K562 treated with DMSO at 1 percent for 48 hours (cell line): Measurements from ENCODE around the gene C1QTNF12. TPM values are rescaled to one million over a fixed set of nuclear protein-coding genes. Genes with fewer than 3 reads are reported as not detected.

ENCODE experiments used
- total RNA-seq: library from RNA; unstranded; fragments of 300-600 nt; gene quantifications from 2 replicates; pipeline ENCODE4 v1.2.3, GENCODE V29; 2022; ENCODE audit warnings: low replicate concordance; ENCODE audit errors: extremely low read depth

Gene C1QTNF12, protein sequence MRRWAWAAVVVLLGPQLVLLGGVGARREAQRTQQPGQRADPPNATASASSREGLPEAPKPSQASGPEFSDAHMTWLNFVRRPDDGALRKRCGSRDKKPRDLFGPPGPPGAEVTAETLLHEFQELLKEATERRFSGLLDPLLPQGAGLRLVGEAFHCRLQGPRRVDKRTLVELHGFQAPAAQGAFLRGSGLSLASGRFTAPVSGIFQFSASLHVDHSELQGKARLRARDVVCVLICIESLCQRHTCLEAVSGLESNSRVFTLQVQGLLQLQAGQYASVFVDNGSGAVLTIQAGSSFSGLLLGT
- not detected in 2 replicates for total RNA-seq

DNA sequence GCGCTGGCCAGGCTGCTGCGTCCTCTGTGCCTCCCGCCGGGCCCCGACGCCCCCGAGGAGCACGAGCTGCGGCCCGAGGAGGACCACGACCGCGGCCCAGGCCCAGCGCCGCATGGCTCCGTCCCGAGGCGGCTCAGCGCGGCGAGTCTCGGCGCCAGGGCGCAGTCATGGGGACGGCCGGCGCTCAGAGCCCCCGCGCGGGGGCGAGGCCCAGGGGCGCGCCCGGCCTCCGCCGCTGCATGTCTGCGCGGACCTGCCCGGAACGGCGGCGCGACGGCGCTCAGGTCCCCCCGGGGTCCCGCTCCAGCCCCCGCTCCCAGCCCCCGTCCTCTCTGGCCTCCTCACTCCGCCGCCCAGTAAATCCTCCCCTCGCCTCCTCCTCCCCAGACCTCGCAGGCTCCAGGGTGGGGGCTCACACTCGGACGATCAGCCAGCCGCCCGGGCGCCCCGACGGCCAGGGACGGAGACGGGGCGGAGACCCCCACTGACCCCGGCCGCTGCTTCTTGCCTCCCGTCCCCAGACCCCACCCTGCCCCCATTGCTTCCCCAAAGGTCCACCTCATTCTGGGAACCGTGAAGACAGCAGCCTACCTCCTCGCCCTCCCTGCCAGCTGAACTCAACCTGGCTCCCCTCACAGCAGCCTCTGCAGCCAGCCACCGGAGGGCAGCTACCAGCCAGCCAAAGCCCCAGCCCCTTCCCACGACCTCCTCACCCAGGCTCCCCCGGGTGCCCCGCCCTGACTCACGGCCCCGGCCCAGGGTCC is at the start of gene C1QTNF12:
C1QTNF12 (minus strand) TSS at position 146 of the 764 bp plus-strand sequence; CDS start at position 114, 32 bp downstream.

GRCh38 chr1:1273512-1274298 is 27.2 kb upstream of the C1QTNF12 start, which contains the start of gene UBE2J2:
Gene UBE2J2 (minus strand): TSS chr1:1273854. CDS start chr1:1267992, 5,862 bp downstream.

GRCh38 chr1:1232208-1232795 is 14.2 kb downstream of the C1QTNF12 start, which contains the start of gene B3GALT6:
Gene B3GALT6 (plus strand): TSS chr1:1232237. CDS start chr1:1232279, 42 bp downstream.

GRCh38 chr1:1231400-1232207 is 14.9 kb downstream of the C1QTNF12 start, which contains the start of gene SDF4:
Gene SDF4 (minus strand): TSS chr1:1232001. CDS start chr1:1228772, 3,229 bp downstream.

GRCh38 chr1:1213345-1214265 is 32.9 kb downstream of the C1QTNF12 start, which contains the start of gene TNFRSF4:
Gene TNFRSF4 (minus strand): TSS chr1:1214153. CDS start chr1:1214127, 26 bp downstream.

GRCh38 chr1:1206376-1206965 is 40.1 kb downstream of the C1QTNF12 start, which contains the start of gene TNFRSF18:
Gene TNFRSF18 (minus strand): TSS chr1:1206592. CDS start chr1:1206571, 21 bp downstream.

Other genes starting within 250 kb of the C1QTNF12 start
- not detected in 2 replicates for gene HES4, start 246.6 kb downstream of the C1QTNF12 start, total RNA-seq
- not detected in 2 replicates for gene ISG15, start 233.2 kb downstream of the C1QTNF12 start, total RNA-seq
- 106 TPM in 1 of 2 replicates, not detected in the other for gene AGRN, start 226.6 kb downstream of the C1QTNF12 start, total RNA-seq
- not detected in 2 replicates for gene RNF223, start 172.4 kb downstream of the C1QTNF12 start, total RNA-seq
- not detected in 2 replicates for gene C1orf159, start 130.6 kb downstream of the C1QTNF12 start, total RNA-seq
- gene TTLL10, start 72.8 kb downstream of the C1QTNF12 start, total RNA-seq = not detected in 2 replicates
- not detected in 2 replicates for gene TNFRSF18, start 40.1 kb downstream of the C1QTNF12 start, total RNA-seq
- gene TNFRSF4, start 32.6 kb downstream of the C1QTNF12 start, total RNA-seq = not detected in 2 replicates
- gene SDF4, start 14.7 kb downstream of the C1QTNF12 start, total RNA-seq = not detected in 2 replicates
- not detected in 2 replicates for gene B3GALT6, start 14.5 kb downstream of the C1QTNF12 start, total RNA-seq
- not detected in 2 replicates for gene UBE2J2, start 27.1 kb upstream of the C1QTNF12 start, total RNA-seq
- gene SCNN1D, start 33.7 kb upstream of the C1QTNF12 start, total RNA-seq = not detected in 2 replicates
- 171 TPM in 1 of 2 replicates, not detected in the other for gene ACAP3, start 61.2 kb upstream of the C1QTNF12 start, total RNA-seq
- gene PUSL1, start 61.9 kb upstream of the C1QTNF12 start, total RNA-seq = not detected in 2 replicates
- not detected in 2 replicates for gene INTS11, start 77.9 kb upstream of the C1QTNF12 start, total RNA-seq
- gene CPTP, start 78.1 kb upstream of the C1QTNF12 start, total RNA-seq = not detected in 2 replicates
- not detected in 2 replicates for gene TAS1R3, start 84.6 kb upstream of the C1QTNF12 start, total RNA-seq
- gene DVL1, start 102.7 kb upstream of the C1QTNF12 start, total RNA-seq = not detected in 2 replicates
- not detected in 2 replicates for gene MXRA8, start 111.8 kb upstream of the C1QTNF12 start, total RNA-seq
- not detected in 2 replicates for gene AURKAIP1, start 128.5 kb upstream of the C1QTNF12 start, total RNA-seq
- not detected in 2 replicates for gene CCNL2, start 152.6 kb upstream of the C1QTNF12 start, total RNA-seq
- gene MRPL20, start 160.6 kb upstream of the C1QTNF12 start, total RNA-seq = not detected in 2 replicates
- gene ANKRD65, start 174.6 kb upstream of the C1QTNF12 start, total RNA-seq = not detected in 2 replicates
- gene VWA1, start 189.0 kb upstream of the C1QTNF12 start, total RNA-seq = not detected in 2 replicates
- not detected in 2 replicates for gene ATAD3C, start 203.0 kb upstream of the C1QTNF12 start, total RNA-seq
- not detected in 2 replicates for gene ATAD3B, start 225.0 kb upstream of the C1QTNF12 start, total RNA-seq